PFSK-1 (cell line): ENCODE data around the gene TRAIP.

Experiments used
- FOXP2 ChIP-seq: optimal IDR thresholded peaks from 2 replicates; pipeline ENCODE3; 2011; ENCODE audit warnings: borderline replicate concordance, control low read depth, inconsistent platforms; ENCODE audit not compliant: insufficient read depth; ENCODE audit errors: extremely low read length, extremely low read depth
- POLR2AphosphoS5 ChIP-seq: IDR thresholded peaks from 2 replicates; pipeline ENCODE4 v1.6.1; 2012; ENCODE audit warnings: low read depth, mild to moderate bottlenecking, control low read depth, low read length, moderate library complexity
- REST ChIP-seq, 2 experiments: IDR thresholded peaks; 2 replicates each; pipeline versions ENCODE4 v1.6.1 to v1.8.0; 2011 to 2012; ENCODE audit warnings: low read depth in 2 of 2, low read length in 2 of 2, control low read depth in 1 of 2, inconsistent platforms in 1 of 2, mild to moderate bottlenecking in 1 of 2, moderate library complexity in 1 of 2; ENCODE audit not compliant: insufficient read depth in 1 of 2
- SIN3A ChIP-seq: IDR thresholded peaks from 2 replicates; pipeline ENCODE4 v1.6.1; 2012; ENCODE audit warnings: mild to moderate bottlenecking, low read length, moderate library complexity, borderline replicate concordance; ENCODE audit not compliant: insufficient read depth
- TAF1 ChIP-seq: IDR thresholded peaks from 2 replicates; pipeline ENCODE4 v1.6.1; 2012; ENCODE audit warnings: low read length, control low read depth, borderline replicate concordance; ENCODE audit not compliant: insufficient read depth

GRCh38 chr3:49895791-49896190 is 39.4 kb upstream of the TRAIP start:
- TF ChIP-seq POLR2AphosphoS5 (no peak), TAF1 (no peak), SIN3A (no peak), FOXP2 (no peak), REST (IDR thresholded peaks at IDR 0.05; ENCODE audit: insufficient read depth in 1 of 2, low read depth in 2 of 2, low read length in 2 of 2) (no peak)
